Motor neuron (in vitro differentiated cells): ENCODE results near the gene PROKR1. TPM values are rescaled to one million over a fixed set of nuclear protein-coding genes. Genes with fewer than 3 reads are reported as not detected.
"Not testable (repeated sequence)": the region's sequence is repeated elsewhere in the genome, so short reads cannot be mapped to it uniquely, and the experiment has no call there.

Source experiments
- ATAC-seq, 8 experiments: fragments of 200-7000 bp; cut with Tn5 transposase; replicated peaks in 6 of 8; 2 replicates each; pipeline ENCODE4 v1.8.0; 2021; ENCODE audit warnings: mild to moderate bottlenecking in 8 of 8, moderate library complexity in 8 of 8
- H3K27ac ChIP-seq, 2 donors: fragments of 250-450 bp; sonication (Bioruptor Pico); 2 replicates each; pipeline ENCODE4 v1.9.0; 2021; ENCODE audit warnings: antibody characterized with exemption in 2 of 2, mild to moderate bottlenecking in 2 of 2, moderate library complexity in 1 of 2
- H3K4me1 ChIP-seq, 2 donors: fragments of 250-450 bp; sonication (Bioruptor Pico); replicated peaks in 1 of 2; 2 replicates each; pipeline ENCODE4 v1.6.1; 2021; ENCODE audit warnings: antibody characterized with exemption in 2 of 2, mild to moderate bottlenecking in 2 of 2, moderate library complexity in 1 of 2
- H3K4me3 ChIP-seq, 5 donors: fragments of 250-450 bp; sonication (Bioruptor Pico); 2 replicates each; pipeline ENCODE4 v1.9.0; 2021; ENCODE audit warnings: antibody characterized with exemption in 5 of 5, mild to moderate bottlenecking in 5 of 5, moderate library complexity in 4 of 5
- WGBS, 10 experiments: fragments of 450-650 bp; shearing (Covaris generic); methylation state at CpG; one replicate each; pipeline ENCODE4 v1.0.0; 2022; 5-methylcytosine and 5-hydroxymethylcytosine counted together
- in situ Hi-C, 9 experiments: fragments of 400-800 bp; cut with MboI; loops; one replicate each; pipeline ENCODE4 v1.15.0; 2021; ENCODE audit warnings: low sequenced_read_pairs in 9 of 9, low pct_unique_long_range_greater_than_20kb in 2 of 9; ENCODE audit not compliant: unreplicated experiment in 9 of 9
- total RNA-seq, 8 experiments: library from RNA; unstranded; fragments of 300-600 nt; gene quantifications; 2 replicates each; pipeline versions ENCODE4 v1.2.3 to v1.2.4, GENCODE V29; 2022

PROKR1 gene
- 1 to 10 TPM in 1 of 8 experiments, under 1 TPM in 5, not detected in 2; 0.10 to 3.9 (median 0.23) TPM for total RNA-seq

GRCh38 chr2:68643011-68643873 is at the start of gene PROKR1:
PROKR1 (plus strand) TSS chr2:68643579; CDS start chr2:68645822, 2,243 bp downstream.
- ATAC-seq = peak; percentile 86 to 96 (median 94)
- peaks cover 0 to 5% of the 10 kb centered on the region in 2 donors for H3K4me1 ChIP-seq
- in situ Hi-C loops = no loop called here
- peak within 1 kb of the TSS; percentile 33 to 46 (median 42) for H3K4me3 ChIP-seq
- WGBS, 10 experiments = 0 to 42% (median 0%) methylated on average over 1 to 15 of the region's 86 CpGs; no CpG with 5 or more reads in 3 of the 10 experiments
- no peak within 1 kb of the TSS for H3K27ac ChIP-seq

GRCh38 chr2:68594041-68594440 is 49.3 kb upstream of the PROKR1 start:
- in situ Hi-C loops = loop anchor here in 3 of 9 experiments (25.0 kb wide), 1 partner anchor 107 kb away; no protein-coding TSS in a partner anchor

GRCh38 chr2:68594674-68595492 is 48.5 kb upstream of the PROKR1 start:
- Histone ChIP-seq H3K27ac (no peak overlapping the region), H3K4me1 (no peaks in the 10 kb centered on the region), H3K4me3 (no peak overlapping the region)
- 0 to 83% (median 26%) methylated on average over 2 to 5 of the region's 5 CpGs for WGBS, 10 experiments
- in situ Hi-C loops = loop anchor here in 3 of 9 experiments (25.0 kb wide), 1 partner anchor 108 kb away; no protein-coding TSS in a partner anchor
- ATAC-seq = peak in 3 of 8 experiments; percentile 56 to 61 (median 57)

More at GRCh38 chr2:68594041-68594440, 49.3 kb upstream of the PROKR1 start:
- ATAC-seq = no peak
- Histone ChIP-seq H3K27ac (no peak overlapping the region), H3K4me1 (no peaks in the 10 kb centered on the region), H3K4me3 (no peak overlapping the region)
- 86 to 100% (median 96%) methylated on average over 1 of the region's 1 CpG; no CpG with 5 or more reads in 2 of the 10 experiments for WGBS, 10 experiments

- not testable (repeated sequence) for ATAC-seq, H3K4me3 ChIP-seq, H3K27ac ChIP-seq, H3K4me1 ChIP-seq
- 0 to 100% (median 73%) methylated on average over 1 to 2 of the region's 2 CpGs; no CpG with 5 or more reads in 4 of the 10 experiments for whole genome bisulfite sequencing, 10 experiments
- in situ Hi-C loops = loop anchor here in 3 of 9 experiments (25.0 kb wide), 1 partner anchor 108 kb away; no protein-coding TSS in a partner anchor
Observed at GRCh38 chr2:68595493-68595785, 47.9 kb upstream of the PROKR1 start.

GRCh38 chr2:68600495-68600894 is 42.9 kb upstream of the PROKR1 start:
- H3K4me1 ChIP-seq, ATAC-seq, H3K4me3 ChIP-seq, H3K27ac ChIP-seq, in situ Hi-C loops: not testable (repeated sequence)
- 80 to 100% (median 80%) methylated on average over 1 of the region's 3 CpGs; no CpG with 5 or more reads in 7 of the 10 experiments for WGBS, 10 experiments

GRCh38 chr2:68603059-68603458 is 40.3 kb upstream of the PROKR1 start:
- 45 to 100% (median 86%) methylated on average over 1 of the region's 1 CpG; no CpG with 5 or more reads in 3 of the 10 experiments for WGBS, 10 experiments
- no peak overlapping the region for H3K4me3 ChIP-seq
- in situ Hi-C loops = no loop called here

GRCh38 chr2:68604077-68604476 is 39.3 kb upstream of the PROKR1 start:
- WGBS, 10 experiments = 59 to 87% (median 75%) methylated on average over 2 to 3 of the region's 3 CpGs
- H3K27ac ChIP-seq = no peak overlapping the region
- H3K4me1 ChIP-seq = no peaks in the 10 kb centered on the region
- no peak for ATAC-seq
- in situ Hi-C loops = no loop called here
- H3K4me3 ChIP-seq = no peak overlapping the region

More at GRCh38 chr2:68603059-68603458, 40.3 kb upstream of the PROKR1 start:
- ATAC-seq = no peak
- no peak overlapping the region for H3K27ac ChIP-seq
- no peaks in the 10 kb centered on the region for H3K4me1 ChIP-seq

- in situ Hi-C loops = no loop called here
- no peak overlapping the region for H3K4me3 ChIP-seq
- 38 to 100% (median 90%) methylated on average over 1 of the region's 1 CpG; no CpG with 5 or more reads in 3 of the 10 experiments for WGBS, 10 experiments
- no peaks in the 10 kb centered on the region for H3K4me1 ChIP-seq
- H3K27ac ChIP-seq = no peak overlapping the region
- ATAC-seq = no peak
Observed at GRCh38 chr2:68605939-68606338, 37.4 kb upstream of the PROKR1 start.

GRCh38 chr2:68606759-68607158 is 36.6 kb upstream of the PROKR1 start:
- Histone ChIP-seq H3K4me1 (no peaks in the 10 kb centered on the region), H3K27ac (no peak overlapping the region), H3K4me3 (no peak overlapping the region)
- no peak for ATAC-seq
- in situ Hi-C loops = no loop called here
- 0 to 82% (median 55%) methylated on average over 1 to 4 of the region's 4 CpGs; no CpG with 5 or more reads in 2 of the 10 experiments for WGBS, 10 experiments

GRCh38 chr2:68607837-68608236 is 35.5 kb upstream of the PROKR1 start:
- no peak for ATAC-seq
- no peak overlapping the region for H3K4me3 ChIP-seq
- no peak overlapping the region for H3K27ac ChIP-seq
- no peaks in the 10 kb centered on the region for H3K4me1 ChIP-seq
- in situ Hi-C loops = no loop called here

- H3K4me1 ChIP-seq = no peaks in the 10 kb centered on the region
- WGBS, 10 experiments = 34 to 83% (median 67%) methylated on average over 1 to 5 of the region's 5 CpGs
- no peak overlapping the region for H3K4me3 ChIP-seq
- no peak overlapping the region for H3K27ac ChIP-seq
- ATAC-seq = no peak
- in situ Hi-C loops = no loop called here
Observed at GRCh38 chr2:68612765-68613519, 30.4 kb upstream of the PROKR1 start.

GRCh38 chr2:68620772-68621171 is 22.6 kb upstream of the PROKR1 start:
- in situ Hi-C loops = no loop called here
- H3K27ac ChIP-seq = no peak overlapping the region
- H3K4me1 ChIP-seq = no peaks in the 10 kb centered on the region
- H3K4me3 ChIP-seq = no peak overlapping the region
- ATAC-seq = no peak
